Stimulated activated CD8-positive, alpha-beta memory T cell treated with anti-CD3 and anti-CD28 coated beads, Interleukin-7, amount 100 ng/mL, for 24 hours (primary cell): ENCODE results near the gene AFF2.

ENCODE experiments used
- DNase-seq: peaks from one replicate; pipeline ENCODE4 v3.0.0-alpha.2; 2020; ENCODE audit warnings: low read depth

AFF2 gene

DNA sequence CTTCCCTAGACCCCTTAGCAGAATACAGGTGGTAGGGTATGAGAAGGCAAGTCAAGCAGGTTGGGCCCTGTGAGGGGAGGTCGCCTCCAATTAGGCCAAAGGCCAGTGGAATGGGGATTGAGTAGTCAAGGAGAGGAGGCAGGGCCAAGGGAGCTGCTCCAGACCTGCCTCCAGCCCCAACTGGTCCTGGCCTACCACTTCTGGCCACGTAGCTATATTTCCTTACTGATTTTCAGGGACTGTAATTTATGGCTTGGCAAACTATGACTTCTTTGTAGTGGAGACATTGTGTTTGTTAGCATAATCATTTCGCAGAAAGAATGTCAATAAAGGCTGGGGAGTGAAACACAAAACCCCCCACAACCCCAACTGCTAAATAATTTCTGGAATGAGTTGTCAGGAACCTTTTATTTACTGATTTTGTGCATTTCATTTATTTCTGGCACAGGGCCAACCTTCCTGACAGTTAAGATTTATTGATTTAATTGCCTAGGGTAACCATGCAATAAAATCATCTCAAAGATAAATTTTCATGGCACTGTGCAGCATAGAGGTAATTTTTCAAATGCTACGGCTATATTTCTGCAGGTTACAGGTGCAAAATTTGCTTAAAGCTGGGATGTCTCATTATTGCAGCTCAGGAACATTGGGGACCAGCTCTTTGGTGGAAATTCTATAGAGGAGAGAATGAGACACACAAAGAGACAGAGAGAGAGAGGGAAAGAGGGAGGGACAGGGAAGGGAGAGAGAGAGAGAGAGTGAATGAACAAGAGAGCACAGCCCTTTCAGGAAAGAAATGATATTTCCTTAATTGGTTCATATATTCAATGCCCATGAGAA, 509.8 kb downstream of the AFF2 start:
- no peak for DNase-seq

DNA sequence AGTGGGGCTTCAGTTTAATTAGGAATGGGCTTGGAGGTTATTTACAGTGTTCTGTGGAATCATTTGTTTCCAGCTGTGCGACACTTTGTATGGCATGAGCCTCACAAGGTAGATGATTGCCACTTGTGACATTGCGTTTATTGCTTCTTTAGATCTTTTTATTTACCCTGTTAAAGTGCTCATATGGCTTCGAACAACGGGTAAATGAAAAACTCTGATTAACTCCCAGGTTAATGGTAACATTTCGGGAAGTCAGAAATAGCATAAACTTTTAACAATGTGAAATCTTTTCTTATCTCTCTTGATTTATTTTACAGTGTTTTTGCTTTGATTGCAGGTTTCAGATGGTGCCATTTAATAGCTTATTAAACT, 510.4 kb downstream of the AFF2 start:
- DNase-seq, result no peak

DNA sequence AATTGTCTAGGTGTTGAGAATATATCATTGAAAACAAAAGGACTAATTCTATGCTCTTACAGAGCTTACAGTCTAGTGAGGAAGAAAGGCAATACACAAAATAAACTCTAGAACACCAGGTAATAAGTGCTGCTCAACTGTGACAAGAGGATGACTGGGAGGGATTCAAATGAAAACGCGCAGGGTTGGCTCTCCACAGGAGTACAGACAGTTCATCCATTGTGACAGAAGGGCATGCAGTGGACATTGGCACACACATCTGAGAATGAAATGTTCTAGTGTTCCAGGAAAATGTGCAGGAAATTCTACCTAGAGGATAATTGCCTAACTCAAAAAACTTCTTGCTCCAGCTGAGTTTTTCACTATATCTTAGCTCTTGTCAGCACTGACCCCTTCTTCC, 512.7 kb downstream of the AFF2 start:
- DNase-seq, result no peak

DNA sequence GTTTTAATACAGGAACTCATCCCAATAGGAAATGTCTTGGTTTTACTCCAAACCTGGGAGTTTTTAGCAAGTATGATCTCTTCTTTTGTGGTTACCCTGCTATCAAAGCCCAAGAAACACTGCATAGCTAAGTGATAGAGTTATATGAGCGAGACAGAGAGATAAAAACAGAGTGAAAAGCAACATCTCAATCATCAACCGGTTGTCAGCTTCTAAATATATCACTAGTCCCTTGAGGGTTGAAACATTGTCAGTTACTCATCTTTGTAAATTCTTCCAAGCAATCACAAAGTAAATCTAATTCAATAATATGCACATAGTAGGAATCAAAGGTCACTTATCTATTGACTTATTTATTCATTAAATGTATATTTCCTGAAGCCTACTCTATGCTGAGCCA, 520.7 kb downstream of the AFF2 start:
- DNase-seq, result no peak

DNA sequence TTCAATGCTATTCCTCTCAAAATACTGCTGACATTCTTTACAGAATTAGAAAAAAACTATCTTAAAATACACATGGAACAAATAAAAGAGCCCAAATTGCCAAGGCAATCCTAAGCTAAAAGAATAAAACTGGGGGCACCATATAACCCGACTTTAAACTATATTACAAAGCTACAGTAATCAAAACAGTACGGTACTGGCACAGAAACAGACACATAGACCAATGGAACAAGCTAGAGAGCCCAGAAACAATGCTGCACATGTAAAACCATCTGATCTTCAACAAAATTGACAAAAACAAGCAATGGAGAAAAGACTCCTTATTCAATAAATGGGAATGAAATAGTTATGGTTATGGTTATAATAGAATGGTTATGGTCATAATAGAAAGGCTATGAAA, 522.1 kb downstream of the AFF2 start:
- no peak for DNase-seq

DNA sequence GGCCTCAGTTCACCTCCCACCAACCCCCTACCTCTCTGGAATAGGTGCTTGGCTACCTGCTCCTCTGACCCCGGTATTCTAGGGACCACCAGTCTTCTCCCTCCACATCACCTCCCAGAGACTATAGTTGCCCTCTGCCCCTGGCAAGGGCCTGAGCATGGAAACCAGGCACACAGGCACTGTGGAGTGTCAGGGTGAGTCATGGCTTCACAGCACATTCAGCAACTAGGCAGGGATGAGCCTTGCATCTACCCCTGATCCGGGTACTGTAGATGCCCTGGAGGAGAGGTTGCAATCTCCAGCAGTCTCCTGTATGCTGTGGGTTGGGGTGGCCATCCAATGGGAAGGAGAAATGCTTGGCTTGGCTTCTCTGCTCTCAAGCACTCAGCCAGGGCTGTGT, 532.0 kb downstream of the AFF2 start:
- DNase-seq, result no peak

DNA sequence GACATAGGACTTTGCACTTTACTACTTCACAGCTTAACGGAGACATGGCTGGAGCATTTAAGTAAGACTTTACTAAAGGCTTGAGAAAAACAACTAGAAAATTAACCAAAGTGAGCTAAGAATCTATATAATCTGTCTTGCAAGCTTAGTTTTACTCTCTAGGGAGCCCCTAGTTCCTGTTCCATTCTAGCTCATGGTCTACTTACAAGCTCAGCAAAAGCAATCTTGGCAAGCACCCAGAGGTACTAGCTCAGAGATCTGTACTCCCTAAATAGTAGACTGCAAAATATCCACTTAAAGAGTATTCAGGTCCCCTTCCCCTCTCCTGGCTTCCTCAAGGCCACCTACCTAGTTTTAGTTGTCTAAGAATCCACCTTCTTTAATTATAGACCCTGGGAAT, 535.7 kb downstream of the AFF2 start:
- no peak for DNase-seq

DNA sequence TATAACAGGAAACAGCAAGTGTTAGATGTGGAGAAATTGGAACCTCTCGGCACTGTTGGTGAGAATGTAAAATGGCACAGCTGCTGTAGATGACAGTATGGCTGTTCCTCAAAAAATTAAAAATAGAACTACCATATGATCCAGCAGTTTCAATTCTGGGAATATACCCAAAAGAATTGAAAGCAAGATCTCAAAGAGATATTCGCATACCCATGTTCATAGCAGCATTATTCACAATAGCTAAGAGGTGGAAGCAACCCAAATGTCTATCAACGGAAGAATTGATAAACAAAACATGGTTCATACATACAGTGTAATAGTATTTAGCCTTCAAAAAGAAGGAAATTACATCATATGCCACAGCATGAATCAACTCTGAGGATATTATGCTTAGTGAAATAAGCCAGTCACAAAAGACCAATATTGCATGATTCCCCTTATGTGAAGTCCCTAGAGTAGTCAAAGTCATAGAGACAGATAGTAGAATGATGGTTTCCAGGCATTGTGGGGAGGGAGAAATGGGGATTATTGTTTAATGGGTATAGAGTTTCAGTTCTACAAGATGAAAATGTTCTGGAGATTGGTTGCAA, 537.0 kb downstream of the AFF2 start:
- no peak for DNase-seq

DNA sequence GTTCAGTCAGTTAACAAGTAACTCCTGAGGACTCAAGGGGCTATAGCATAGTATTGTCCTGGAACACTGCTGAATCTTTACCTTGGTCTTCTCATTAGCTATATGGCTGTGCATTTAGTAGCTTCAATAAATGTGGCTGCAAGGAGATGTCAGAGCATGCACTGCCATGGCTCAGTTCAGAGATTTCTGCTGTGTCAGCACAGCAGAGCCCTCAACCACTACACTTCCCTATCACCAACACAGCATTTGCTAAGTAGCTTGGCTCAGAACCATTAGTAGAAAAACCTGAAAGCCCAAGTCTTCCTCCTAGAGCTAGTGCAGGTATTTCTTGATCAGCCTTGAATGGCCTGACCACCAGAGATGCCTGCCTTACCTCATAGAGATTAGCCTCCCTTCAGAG, 538.6 kb downstream of the AFF2 start:
- DNase-seq, result no peak

DNA sequence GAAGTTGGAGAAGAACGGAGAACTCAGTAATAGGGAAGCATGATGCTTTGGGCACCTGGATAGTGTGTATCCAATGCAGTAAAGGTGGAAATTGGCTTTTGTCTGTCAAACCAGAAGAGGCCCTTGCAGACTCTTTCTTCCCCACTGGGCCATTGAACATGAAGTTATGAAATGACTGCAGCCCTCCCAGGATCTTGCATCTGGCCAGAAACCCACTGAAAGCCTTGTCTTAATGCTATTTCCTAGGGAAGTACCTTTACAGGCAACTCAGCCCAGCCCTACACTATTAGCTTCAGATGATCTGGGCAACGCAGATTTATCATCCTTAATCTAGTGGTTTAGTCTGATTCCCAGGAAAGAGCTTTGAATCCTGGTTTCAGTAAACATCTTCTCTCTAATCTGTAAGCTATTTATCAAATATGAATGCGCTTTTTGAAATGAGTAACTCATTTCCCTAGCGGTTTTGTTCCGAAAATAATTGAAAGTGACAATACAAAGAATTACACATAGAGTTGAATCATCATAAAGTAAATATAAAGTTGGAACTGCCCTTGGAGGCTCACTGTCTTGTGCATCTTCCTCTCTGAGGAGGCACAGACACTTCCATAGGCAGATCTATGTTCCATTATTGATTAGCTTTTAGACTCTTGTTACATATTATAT, 540.6 kb downstream of the AFF2 start:
- DNase-seq, result no peak

DNA sequence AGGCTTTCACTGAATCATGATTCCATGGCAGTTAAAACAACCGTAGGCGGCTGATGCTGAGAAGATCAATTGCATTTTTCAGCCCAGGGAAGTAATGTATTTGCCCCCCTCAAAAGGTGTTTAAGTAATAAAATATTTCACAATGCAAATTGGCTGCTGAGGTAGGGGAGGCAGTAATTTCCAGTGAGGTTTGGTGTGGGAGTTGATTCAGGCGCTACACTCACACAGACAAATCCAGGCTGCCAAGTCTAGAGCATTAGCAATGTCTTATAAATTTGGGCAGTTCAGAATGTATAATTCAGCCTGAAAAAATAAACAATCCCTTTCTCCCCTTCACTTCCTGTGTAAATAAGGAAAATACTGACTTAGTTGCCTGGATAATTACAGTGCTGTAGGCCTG, 543.0 kb downstream of the AFF2 start:
- DNase-seq, result no peak

DNA sequence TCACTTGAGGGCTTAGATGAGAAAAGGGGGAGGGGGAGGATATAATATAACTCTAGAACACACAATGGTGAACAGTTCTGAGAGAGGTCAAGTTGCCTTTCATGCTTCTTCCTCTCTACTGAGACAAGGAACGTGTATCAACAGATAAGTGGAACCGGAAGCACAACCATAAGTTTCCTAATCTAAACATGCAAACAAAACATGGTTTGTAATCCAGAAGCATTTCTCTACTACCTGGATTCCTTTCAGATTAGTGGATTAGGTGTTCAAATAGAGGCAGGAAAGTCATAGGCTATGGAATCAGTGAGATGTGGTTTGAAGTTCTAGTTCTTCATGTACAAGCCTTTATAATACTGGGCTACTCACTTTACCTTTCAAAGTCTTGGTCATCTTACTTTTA, 544.1 kb downstream of the AFF2 start:
- no peak for DNase-seq

DNA sequence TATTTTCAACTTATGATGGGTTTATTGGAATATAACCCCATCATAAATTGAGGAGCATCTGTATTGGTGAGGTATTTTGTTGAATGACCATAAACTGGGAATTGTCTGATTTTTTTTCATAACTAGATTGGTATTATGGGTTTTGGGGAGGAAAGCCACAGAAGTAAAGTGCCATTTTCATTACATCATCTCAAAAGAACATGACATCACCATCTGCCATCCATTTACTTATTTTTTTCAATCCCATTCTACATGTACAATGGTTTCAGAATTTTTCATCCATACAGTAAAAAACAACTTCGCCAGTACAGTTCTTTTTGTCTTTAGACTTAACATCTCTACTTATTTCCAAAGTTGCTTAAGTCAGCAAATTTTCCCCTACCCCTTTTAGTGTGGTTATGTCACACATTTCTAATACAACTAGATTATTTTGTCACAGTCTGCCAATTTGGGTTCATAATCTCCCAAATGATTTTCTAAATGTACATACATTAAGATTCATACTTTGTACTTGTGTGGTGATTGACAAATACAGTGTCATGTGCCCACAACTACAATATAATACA, 545.3 kb downstream of the AFF2 start:
- DNase-seq, result no peak
